Trophoblast cell (in vitro differentiated cells and primary cell): ENCODE results near the gene DDX31.

Experiments used
- DNase-seq, 2 donors: peaks; one replicate each; pipeline ENCODE4 v3.0.0-alpha.2; 2016
- H2AFZ ChIP-seq: 2 replicates; pipeline ENCODE4 v1.6.1; 2013; ENCODE audit warnings: low read length, moderate library complexity, mild to moderate bottlenecking; ENCODE audit not compliant: insufficient read depth, poor library complexity
- H2AK5ac ChIP-seq: 2 replicates; pipeline ENCODE4 v1.6.1; 2013; ENCODE audit warnings: mild to moderate bottlenecking, low read length
- H2BK120ac ChIP-seq: 2 replicates; pipeline ENCODE4 v1.6.1; 2013; ENCODE audit warnings: low read length, mild to moderate bottlenecking, moderate library complexity; ENCODE audit not compliant: insufficient read depth, poor library complexity
- H2BK12ac ChIP-seq: 2 replicates; pipeline ENCODE4 v1.6.1; 2013; ENCODE audit warnings: mild to moderate bottlenecking, low read length, moderate library complexity
- H2BK5ac ChIP-seq: 2 replicates; pipeline ENCODE4 v1.6.1; 2013; ENCODE audit warnings: low read length, low read depth, moderate library complexity, mild to moderate bottlenecking; ENCODE audit not compliant: poor library complexity
- H3K14ac ChIP-seq: 2 replicates; pipeline ENCODE4 v1.6.1; 2013; ENCODE audit warnings: mild to moderate bottlenecking, low read length
- H3K18ac ChIP-seq: 2 replicates; pipeline ENCODE4 v1.6.1; 2013; ENCODE audit warnings: mild to moderate bottlenecking, low read length
- H3K23ac ChIP-seq: 2 replicates; pipeline ENCODE4 v1.6.1; 2013; ENCODE audit warnings: low read length
- H3K27ac ChIP-seq: 2 replicates; pipeline ENCODE4 v1.5.1; 2013; ENCODE audit warnings: low read depth, mild to moderate bottlenecking, inconsistent platforms, low read length, moderate library complexity
- H3K27me3 ChIP-seq: 2 replicates; pipeline ENCODE4 v1.6.1; 2013; ENCODE audit warnings: inconsistent platforms, mild to moderate bottlenecking, low read length, moderate library complexity; ENCODE audit not compliant: insufficient read depth
- H3K36me3 ChIP-seq, 2 experiments: 1 replicate in 1 of 2; 2 replicates in 1 of 2; pipeline ENCODE4 v1.6.1; 2013; ENCODE audit warnings: low read length in 2 of 2, mild to moderate bottlenecking in 2 of 2, moderate library complexity in 1 of 2; ENCODE audit not compliant: insufficient read depth in 2 of 2, control insufficient read depth in 1 of 2
- H3K4ac ChIP-seq: 2 replicates; pipeline ENCODE4 v1.6.1; 2013; ENCODE audit warnings: low read depth, mild to moderate bottlenecking, low read length, moderate library complexity
- H3K4me1 ChIP-seq, 2 experiments: 1 replicate in 1 of 2; 2 replicates in 1 of 2; pipeline ENCODE4 v1.6.1; 2013; ENCODE audit warnings: low read length in 2 of 2, mild to moderate bottlenecking in 2 of 2, moderate library complexity in 1 of 2; ENCODE audit not compliant: insufficient read depth in 2 of 2, control insufficient read depth in 1 of 2
- H3K4me2 ChIP-seq: 2 replicates; pipeline ENCODE4 v1.6.1; 2013; ENCODE audit warnings: inconsistent platforms, mild to moderate bottlenecking, low read length, moderate library complexity
- H3K4me3 ChIP-seq: 2 replicates; pipeline ENCODE4 v1.5.1; 2013; ENCODE audit warnings: mild to moderate bottlenecking, low read depth, low read length, inconsistent platforms
- H3K79me1 ChIP-seq: one replicate; pipeline ENCODE4 v1.6.1; 2013; ENCODE audit warnings: low read length
- H3K79me2 ChIP-seq: 2 replicates; pipeline ENCODE4 v1.6.1; 2013; ENCODE audit warnings: low read length, mild to moderate bottlenecking; ENCODE audit not compliant: control insufficient read depth, insufficient read depth, poor library complexity
- H3K9ac ChIP-seq: 2 replicates; pipeline ENCODE4 v1.6.1; 2013; ENCODE audit warnings: mild to moderate bottlenecking, low read length
- H3K9me3 ChIP-seq: 2 replicates; pipeline ENCODE4 v1.6.1; 2013; ENCODE audit warnings: low read depth, mild to moderate bottlenecking, control low read depth, inconsistent platforms, low read length; ENCODE audit not compliant: insufficient read depth
- H4K12ac ChIP-seq: 2 replicates; pipeline ENCODE4 v1.6.1; 2013; ENCODE audit warnings: low read depth, mild to moderate bottlenecking, low read length, moderate library complexity
- H4K8ac ChIP-seq: 2 replicates; pipeline ENCODE4 v1.6.1; 2013; ENCODE audit warnings: low read depth, mild to moderate bottlenecking, low read length, moderate library complexity
- H4K91ac ChIP-seq: one replicate; pipeline ENCODE4 v1.6.1; 2013; ENCODE audit warnings: low read depth, mild to moderate bottlenecking, low read length, moderate library complexity
- WGBS: extraction: QIAGEN DNeasy Blood & Tissue Kit; methylation state at CpG from one replicate; pipeline ENCODE4 v1.1.7; 2013; ENCODE audit warnings: missing lambda C conversion rate; ENCODE audit not compliant: insufficient read length, insufficient coverage; ENCODE audit errors: extremely low coverage; 5-methylcytosine and 5-hydroxymethylcytosine counted together

The DDX31 gene

DNA sequence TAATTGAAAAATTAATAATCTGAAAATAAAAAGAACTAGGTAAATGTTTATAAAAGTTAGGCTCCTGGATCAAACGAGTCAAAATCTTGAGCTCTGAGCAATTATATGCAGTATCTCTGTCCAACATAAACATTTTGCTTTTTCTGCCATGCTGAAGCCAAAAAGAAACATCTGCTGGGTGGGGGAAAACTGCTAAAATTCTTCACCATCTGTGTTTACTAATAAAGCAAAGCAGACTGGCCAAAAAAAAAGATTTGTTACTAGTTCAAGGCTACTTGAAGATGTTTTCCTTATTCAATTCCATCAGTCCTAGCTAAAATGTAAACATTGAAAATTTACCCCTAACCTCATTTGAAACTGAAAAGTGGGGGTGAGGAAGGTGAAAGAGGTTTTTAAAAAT, 30.2 kb upstream of the DDX31 start:
- no CpG with 5 or more reads among the region's 1 CpG for whole genome bisulfite sequencing

DNA sequence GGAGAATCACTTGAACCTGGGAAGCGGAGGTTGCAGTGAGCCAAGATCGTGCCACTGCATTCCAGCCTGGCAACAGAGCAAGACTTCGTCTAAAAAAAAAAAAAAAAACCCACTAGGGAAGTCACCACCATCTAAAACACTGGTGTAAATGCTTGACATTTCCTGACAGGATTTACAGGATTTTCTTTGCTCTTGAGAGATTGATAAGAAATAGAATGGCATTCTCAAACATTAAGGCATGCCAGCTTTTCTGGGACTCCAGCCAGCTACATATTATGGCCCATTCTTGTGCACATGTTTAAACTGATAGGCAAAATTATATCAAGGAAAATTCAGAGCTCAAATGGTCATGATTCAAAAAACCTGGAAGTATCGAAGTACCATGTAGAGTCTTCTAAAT, 29.2 kb upstream of the DDX31 start:
- H4K12ac ChIP-seq = no peak overlapping the region
- H2AK5ac ChIP-seq = no peak overlapping the region
- H3K4me1 ChIP-seq = no peaks in the 10 kb centered on the region
- no peak overlapping the region for H2BK12ac ChIP-seq
- no peaks in the 10 kb centered on the region for H3K79me1 ChIP-seq
- H3K4me3 ChIP-seq = no peak overlapping the region
- H3K4ac ChIP-seq = no peak overlapping the region
- no peak overlapping the region for H3K18ac ChIP-seq
- DNase-seq = peak; percentile 56 to 89
- H3K27me3 ChIP-seq = no peaks in the 10 kb centered on the region
- no peak overlapping the region for H3K9ac ChIP-seq
- no peak overlapping the region for H2AFZ ChIP-seq
- H4K91ac ChIP-seq = no peak overlapping the region
- H2BK5ac ChIP-seq = no peak overlapping the region
- H3K79me2 ChIP-seq = no peaks in the 10 kb centered on the region
- H3K9me3 ChIP-seq = no peaks in the 10 kb centered on the region
- no peak overlapping the region for H3K23ac ChIP-seq
- no peak overlapping the region for H2BK120ac ChIP-seq
- no peak overlapping the region for H4K8ac ChIP-seq
- WGBS = no CpG with 5 or more reads among the region's 4 CpGs
- H3K36me3 ChIP-seq = no peaks in the 10 kb centered on the region
- H3K4me2 ChIP-seq = no peak overlapping the region
- H3K14ac ChIP-seq = no peak overlapping the region
- no peak overlapping the region for H3K27ac ChIP-seq

More for the DNA sequence above, 30.2 kb upstream of the DDX31 start:
- Histone ChIP-seq H4K8ac (no peak overlapping the region), H2AFZ (no peak overlapping the region), H3K9me3 (no peaks in the 10 kb centered on the region), H2BK120ac (no peak overlapping the region), H3K23ac (no peak overlapping the region), H3K4me1 (no peaks in the 10 kb centered on the region), H3K4me2 (no peak overlapping the region), H4K91ac (no peak overlapping the region), H3K9ac (no peak overlapping the region), H3K4ac (no peak overlapping the region), H2AK5ac (no peak overlapping the region), H3K14ac (no peak overlapping the region), H3K27me3 (no peaks in the 10 kb centered on the region), H3K18ac (no peak overlapping the region), H3K79me2 (no peaks in the 10 kb centered on the region), H2BK12ac (no peak overlapping the region), H4K12ac (no peak overlapping the region), H3K36me3 (no peaks in the 10 kb centered on the region), H3K27ac (no peak overlapping the region), H2BK5ac (no peak overlapping the region), H3K79me1 (no peaks in the 10 kb centered on the region), H3K4me3 (no peak overlapping the region)
- DNase-seq = no peak

DNA sequence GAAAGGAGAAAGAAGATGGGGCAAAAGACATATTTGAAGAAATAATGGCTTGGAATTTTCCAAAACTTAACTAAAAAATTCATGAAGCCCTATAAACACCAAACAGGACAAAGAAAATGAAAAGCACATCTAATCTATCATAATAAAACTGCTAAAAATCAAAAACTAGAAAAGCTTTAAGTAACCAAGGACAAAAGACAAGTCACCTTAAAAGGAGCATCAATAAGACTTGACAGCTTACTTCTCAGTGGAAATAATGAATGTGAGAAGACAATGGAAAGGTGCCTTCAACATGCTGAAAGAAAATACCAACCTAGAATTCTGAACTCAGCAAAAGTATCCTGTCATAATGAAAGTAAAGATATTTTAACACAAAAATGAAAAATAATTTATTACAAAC, 27.4 kb upstream of the DDX31 start:
- no peaks in the 10 kb centered on the region for H3K36me3 ChIP-seq
- H3K27me3 ChIP-seq = no peaks in the 10 kb centered on the region
- no peaks in the 10 kb centered on the region for H3K9me3 ChIP-seq
- no peak overlapping the region for H2AFZ ChIP-seq
- no peak overlapping the region for H2BK12ac ChIP-seq
- DNase-seq = no peak
- H3K4me1 ChIP-seq = no peaks in the 10 kb centered on the region
- H2BK5ac ChIP-seq = no peak overlapping the region
- no peak overlapping the region for H3K23ac ChIP-seq
- H3K4me2 ChIP-seq = no peak overlapping the region
- no peak overlapping the region for H3K27ac ChIP-seq
- H4K91ac ChIP-seq = no peak overlapping the region
- no peaks in the 10 kb centered on the region for H3K79me2 ChIP-seq
- no peak overlapping the region for H4K8ac ChIP-seq
- no peak overlapping the region for H3K14ac ChIP-seq
- no peak overlapping the region for H3K18ac ChIP-seq
- H3K4ac ChIP-seq = no peak overlapping the region
- H2BK120ac ChIP-seq = no peak overlapping the region
- no peaks in the 10 kb centered on the region for H3K79me1 ChIP-seq
- H4K12ac ChIP-seq = no peak overlapping the region
- H3K4me3 ChIP-seq = no peak overlapping the region
- H2AK5ac ChIP-seq = no peak overlapping the region
- H3K9ac ChIP-seq = no peak overlapping the region

DNA sequence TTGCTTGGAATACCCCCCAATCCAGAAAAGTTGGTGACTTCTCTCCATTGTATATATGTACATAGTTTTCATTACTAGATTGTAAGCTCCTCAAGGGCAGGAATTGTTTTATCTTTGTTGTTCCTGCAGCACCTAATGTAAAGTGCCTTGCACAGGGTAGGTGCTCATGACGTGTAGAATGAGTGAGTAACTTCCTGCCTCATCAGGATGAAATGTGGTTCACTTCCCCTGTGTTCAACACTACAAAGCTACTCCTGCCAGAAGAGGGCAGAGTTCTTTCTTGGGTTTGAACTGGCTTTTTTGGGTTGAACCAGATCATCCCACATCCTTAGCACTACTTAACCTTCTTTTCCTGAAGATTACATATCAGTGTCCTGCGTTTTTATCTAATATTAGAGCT, 24.4 kb upstream of the DDX31 start:
- Histone ChIP-seq H3K18ac (no peak overlapping the region), H3K14ac (no peak overlapping the region), H3K79me1 (no peaks in the 10 kb centered on the region), H3K36me3 (peaks cover 10 to 14% of the 10 kb centered on the region in 2 experiments), H3K23ac (no peak overlapping the region), H3K4me1 (no peaks in the 10 kb centered on the region), H4K12ac (no peak overlapping the region), H2AFZ (no peak overlapping the region), H3K79me2 (no peaks in the 10 kb centered on the region), H4K91ac (no peak overlapping the region), H2BK120ac (no peak overlapping the region), H3K4ac (no peak overlapping the region), H3K27me3 (no peaks in the 10 kb centered on the region), H2AK5ac (no peak overlapping the region), H2BK5ac (no peak overlapping the region), H3K4me3 (no peak overlapping the region), H3K4me2 (no peak overlapping the region), H3K9me3 (no peaks in the 10 kb centered on the region), H3K27ac (no peak overlapping the region), H3K9ac (no peak overlapping the region), H2BK12ac (no peak overlapping the region), H4K8ac (no peak overlapping the region)
- no CpG with 5 or more reads among the region's 2 CpGs for WGBS
- peak in 1 of 2 donors; percentile 49 for DNase-seq
